Neural crest cell (in vitro differentiated cells): ENCODE data around the gene PDZD7. TPM values are rescaled to one million over a fixed set of nuclear protein-coding genes. Genes with fewer than 3 reads are reported as not detected.
A peak's percentile ranks its signal among the peaks of the same experiment; 100 is the strongest.

ENCODE experiments used
- DNase-seq: peaks from one replicate; pipeline ENCODE4 v3.0.0; 2021; ENCODE audit warnings: low read depth, mixed read lengths, low spot score
- H3K27ac Mint-ChIP-seq: one replicate; pipeline ENCODE4 v1.8.0; 2021; ENCODE audit warnings: mild to moderate bottlenecking, mixed read lengths; ENCODE audit not compliant: unreplicated experiment
- H3K27me3 Mint-ChIP-seq: 2 replicates; pipeline ENCODE4 v1.8.0; 2021; ENCODE audit warnings: low read depth, mild to moderate bottlenecking, mixed read lengths
- H3K36me3 Mint-ChIP-seq: 2 replicates; pipeline ENCODE4 v1.8.0; 2021; ENCODE audit warnings: low read depth, mild to moderate bottlenecking, mixed read lengths
- H3K4me1 Mint-ChIP-seq: 2 replicates; pipeline ENCODE4 v1.8.0; 2021; ENCODE audit warnings: mixed read lengths
- H3K4me3 Mint-ChIP-seq: one replicate; pipeline ENCODE4 v1.8.0; 2021; ENCODE audit warnings: mild to moderate bottlenecking, mixed read lengths
- H3K9me3 Mint-ChIP-seq: 2 replicates; pipeline ENCODE4 v1.8.0; 2021; ENCODE audit warnings: mixed read lengths
- total RNA-seq: library from RNA; stranded (reverse); gene quantifications from 2 replicates; pipeline ENCODE4 v1.2.1, GENCODE V29; 2021
- TF ChIP-seq, protein P1 (sequence below): fragments of 200-600 bp; sonication (generic); conservative IDR thresholded peaks from 2 replicates; pipeline ENCODE4 v1.5.0; 2021; ENCODE audit warnings: antibody characterized with exemption, mild to moderate bottlenecking

Gene PDZD7
- total RNA-seq, 1 donor from 2014 or later: 0.68 TPM

DNA sequence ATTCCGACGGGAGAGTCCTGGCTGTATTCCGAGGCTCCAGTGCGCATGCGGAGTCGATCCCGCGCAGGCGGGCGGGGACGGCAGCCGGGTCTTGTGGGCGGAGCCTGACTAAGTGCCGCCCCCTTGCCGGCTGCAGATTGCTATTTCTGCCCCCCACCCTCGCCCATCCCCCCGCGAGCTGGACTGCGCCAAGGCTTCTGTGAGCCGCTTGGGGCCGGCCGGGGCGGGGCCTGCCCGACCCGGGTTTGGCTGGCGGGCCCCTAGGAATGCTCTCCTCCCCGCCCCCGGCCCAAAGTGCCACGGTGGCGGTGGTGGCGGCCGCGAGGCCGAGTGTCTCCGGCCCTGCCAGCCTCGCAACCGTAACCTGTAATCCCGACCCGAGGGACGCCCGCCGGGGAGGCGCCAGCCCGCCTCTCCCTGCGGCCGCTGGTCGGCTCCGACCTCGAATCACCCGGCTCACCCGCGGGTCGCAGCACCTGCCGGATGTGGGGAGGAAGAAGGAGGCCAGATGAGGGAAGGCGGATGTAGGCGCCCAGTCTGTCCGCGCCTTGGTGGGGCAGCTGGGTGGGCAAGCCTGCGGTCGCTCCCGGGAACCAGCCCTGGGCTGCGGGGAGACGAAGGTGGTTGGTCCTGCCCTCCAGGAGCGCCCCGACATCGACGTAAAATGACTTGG lies 30.2 kb upstream of the PDZD7 start:
- H3K27me3 Mint-ChIP-seq: peaks cover 50% of the 10 kb centered on the region
- peaks cover 39% of the 10 kb centered on the region for H3K4me1 Mint-ChIP-seq
- DNase-seq: peak; percentile 96
- TF ChIP-seq, protein P1, sequence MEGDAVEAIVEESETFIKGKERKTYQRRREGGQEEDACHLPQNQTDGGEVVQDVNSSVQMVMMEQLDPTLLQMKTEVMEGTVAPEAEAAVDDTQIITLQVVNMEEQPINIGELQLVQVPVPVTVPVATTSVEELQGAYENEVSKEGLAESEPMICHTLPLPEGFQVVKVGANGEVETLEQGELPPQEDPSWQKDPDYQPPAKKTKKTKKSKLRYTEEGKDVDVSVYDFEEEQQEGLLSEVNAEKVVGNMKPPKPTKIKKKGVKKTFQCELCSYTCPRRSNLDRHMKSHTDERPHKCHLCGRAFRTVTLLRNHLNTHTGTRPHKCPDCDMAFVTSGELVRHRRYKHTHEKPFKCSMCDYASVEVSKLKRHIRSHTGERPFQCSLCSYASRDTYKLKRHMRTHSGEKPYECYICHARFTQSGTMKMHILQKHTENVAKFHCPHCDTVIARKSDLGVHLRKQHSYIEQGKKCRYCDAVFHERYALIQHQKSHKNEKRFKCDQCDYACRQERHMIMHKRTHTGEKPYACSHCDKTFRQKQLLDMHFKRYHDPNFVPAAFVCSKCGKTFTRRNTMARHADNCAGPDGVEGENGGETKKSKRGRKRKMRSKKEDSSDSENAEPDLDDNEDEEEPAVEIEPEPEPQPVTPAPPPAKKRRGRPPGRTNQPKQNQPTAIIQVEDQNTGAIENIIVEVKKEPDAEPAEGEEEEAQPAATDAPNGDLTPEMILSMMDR: no peak
- H3K36me3 Mint-ChIP-seq: no peaks in the 10 kb centered on the region
- peak overlapping the region; percentile 99 for H3K27ac Mint-ChIP-seq
- no peaks in the 10 kb centered on the region for H3K9me3 Mint-ChIP-seq
- peak overlapping the region; percentile 96 for H3K4me3 Mint-ChIP-seq

DNA sequence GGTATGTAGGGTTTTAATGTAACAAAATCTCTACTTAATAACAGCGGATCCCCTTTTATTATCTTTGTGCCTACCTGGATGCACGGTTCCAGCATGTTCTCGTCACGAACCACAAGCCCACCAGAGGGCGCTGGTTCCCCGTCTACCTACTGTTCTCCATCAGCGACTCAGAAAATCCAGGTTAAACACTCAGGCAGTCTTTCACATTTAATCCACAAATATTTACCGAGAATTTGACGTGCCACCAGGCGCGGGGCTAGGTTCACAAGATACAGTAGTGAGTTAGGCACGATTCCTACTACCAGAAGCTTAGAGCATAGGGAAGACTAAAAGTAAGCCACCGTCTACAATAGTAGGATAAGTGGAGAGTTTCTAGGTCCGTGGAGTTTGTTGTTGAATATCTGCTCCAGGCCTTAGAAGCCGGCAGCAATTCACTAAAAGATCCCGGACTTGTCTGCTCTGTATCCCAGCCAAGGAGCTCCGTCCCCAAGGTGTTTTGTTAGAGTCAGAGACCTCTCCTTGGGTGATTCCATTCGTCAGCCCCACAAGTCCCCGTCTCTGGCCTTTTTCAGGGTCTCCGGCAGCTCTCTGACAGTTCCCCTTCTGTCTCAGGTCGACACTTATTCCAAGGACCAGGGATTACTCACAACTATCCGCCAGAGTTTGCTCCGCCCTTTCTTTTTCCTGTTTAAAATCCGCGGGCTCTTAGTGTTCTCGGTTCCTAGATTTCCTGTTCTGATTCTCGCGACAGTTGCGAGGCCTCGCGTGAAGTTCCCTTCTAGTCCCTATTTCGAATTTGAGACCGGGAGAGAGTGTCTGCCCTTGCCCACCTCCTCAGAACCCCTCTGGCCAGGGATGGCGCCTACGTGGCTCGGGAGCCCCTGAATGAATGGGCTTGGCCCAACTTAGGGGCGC lies 29.4 kb upstream of the PDZD7 start:
- Mint-ChIP-seq H3K27ac (peak overlapping the region; percentile 99), H3K27me3 (peaks cover 42% of the 10 kb centered on the region)

DNA sequence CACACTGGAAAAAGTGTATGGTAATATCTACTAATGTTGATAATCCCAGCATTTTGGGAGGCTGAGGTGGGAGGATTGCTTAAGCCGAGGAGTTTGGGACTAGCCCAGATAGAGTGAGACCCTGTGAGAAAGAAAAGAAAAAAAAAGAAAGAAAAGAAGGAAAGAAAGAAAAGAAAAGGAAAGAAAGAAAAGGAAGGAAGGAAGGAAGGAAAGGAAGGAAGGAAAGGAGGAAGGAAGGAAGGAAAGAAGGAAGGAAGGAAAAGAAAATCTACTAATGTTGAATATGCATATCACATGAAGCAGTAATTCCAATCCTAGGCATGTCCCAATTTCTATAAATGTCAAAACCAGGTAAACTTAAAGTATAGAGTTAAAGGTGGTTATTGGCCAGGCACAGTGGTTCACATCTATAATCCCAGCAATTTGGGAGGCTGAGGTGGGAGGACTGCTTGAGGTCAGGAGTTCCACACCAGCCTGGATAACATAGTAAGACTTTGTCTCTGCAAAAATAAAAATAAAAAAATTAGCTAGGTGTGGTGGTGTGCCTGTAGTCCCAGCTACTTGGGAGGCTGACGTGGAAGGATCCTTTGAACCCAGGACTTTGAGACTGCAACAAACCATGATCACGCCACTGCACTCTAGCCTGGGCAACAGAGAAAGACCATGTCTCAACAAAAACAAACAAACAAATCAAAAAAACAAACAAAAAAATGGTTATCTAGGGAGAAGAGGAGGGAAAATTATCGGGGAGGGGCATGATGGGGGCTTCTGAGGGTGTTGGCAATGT lies 25.6 kb upstream of the PDZD7 start:
- Mint-ChIP-seq H3K4me1 (peaks cover 16% of the 10 kb centered on the region), H3K36me3 (no peaks in the 10 kb centered on the region), H3K9me3 (no peaks in the 10 kb centered on the region), H3K27ac (no peak overlapping the region), H3K27me3 (peaks cover 15% of the 10 kb centered on the region), H3K4me3 (peak overlapping the region; percentile 43)
- no peak for DNase-seq
- TF ChIP-seq, protein P1: no peak

More for the DNA sequence above, 29.4 kb upstream of the PDZD7 start:
- no peaks in the 10 kb centered on the region for H3K36me3 Mint-ChIP-seq
- peaks cover 33% of the 10 kb centered on the region for H3K4me1 Mint-ChIP-seq
- peak; percentile 86 for DNase-seq
- peak overlapping the region; percentile 96 for H3K4me3 Mint-ChIP-seq
- TF ChIP-seq, protein P1: peak; percentile 96
- H3K9me3 Mint-ChIP-seq: no peaks in the 10 kb centered on the region

DNA sequence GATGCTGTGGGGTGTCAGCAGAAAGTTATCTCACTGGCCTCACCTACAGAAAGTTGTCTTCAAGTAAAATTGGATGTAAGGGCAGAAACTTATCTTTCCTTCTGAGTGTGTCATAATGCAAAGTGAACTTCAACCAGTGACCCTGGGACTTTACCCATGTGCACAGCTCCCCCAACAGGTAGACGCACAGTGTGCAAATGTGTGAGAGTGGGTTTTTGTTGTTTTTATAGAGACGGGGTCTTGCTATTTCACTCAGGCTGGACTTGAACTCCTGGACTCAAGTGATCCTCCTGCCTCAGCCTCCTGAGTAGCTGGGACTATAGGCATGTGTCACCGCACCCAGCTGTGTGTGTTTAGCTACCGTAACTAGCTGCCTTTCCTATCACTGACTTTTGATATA lies 24.5 kb upstream of the PDZD7 start:
- H3K4me3 Mint-ChIP-seq: peak overlapping the region; percentile 2
- H3K4me1 Mint-ChIP-seq: peaks cover 16% of the 10 kb centered on the region
- H3K27ac Mint-ChIP-seq: no peak overlapping the region
- TF ChIP-seq, protein P1: no peak
- peaks cover 21% of the 10 kb centered on the region for H3K27me3 Mint-ChIP-seq
- no peak for DNase-seq
- H3K36me3 Mint-ChIP-seq: no peaks in the 10 kb centered on the region
- no peaks in the 10 kb centered on the region for H3K9me3 Mint-ChIP-seq

DNA sequence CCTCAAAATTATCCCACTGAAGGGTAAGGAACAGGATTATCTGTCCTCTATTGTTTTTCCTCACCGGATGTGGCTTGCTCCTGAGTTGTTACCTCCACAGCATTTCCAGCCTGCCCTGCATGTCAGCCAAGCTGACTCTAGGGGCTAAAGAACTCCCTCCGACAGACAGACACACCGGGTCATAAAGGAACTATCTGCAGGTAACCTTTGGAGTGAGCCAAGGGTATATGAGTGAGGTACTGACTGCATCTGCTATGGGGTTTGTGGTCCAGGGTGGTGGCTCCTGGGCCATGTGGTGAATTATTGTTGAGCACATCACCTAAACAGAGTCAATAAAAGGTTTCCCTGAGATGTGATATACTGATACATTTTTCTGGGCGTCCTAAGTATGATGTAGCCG lies 23.9 kb upstream of the PDZD7 start:
- no peak for DNase-seq
- TF ChIP-seq, protein P1: no peak
- H3K9me3 Mint-ChIP-seq: no peaks in the 10 kb centered on the region
- H3K36me3 Mint-ChIP-seq: no peaks in the 10 kb centered on the region
- no peak overlapping the region for H3K27ac Mint-ChIP-seq
- peaks cover 12% of the 10 kb centered on the region for H3K4me1 Mint-ChIP-seq
- H3K4me3 Mint-ChIP-seq: peak overlapping the region; percentile 2
- peaks cover 27% of the 10 kb centered on the region for H3K27me3 Mint-ChIP-seq
